Stimulated activated CD8-positive, alpha-beta memory T cell treated with anti-CD3 and anti-CD28 coated beads, Interleukin-15, amount 100 ng/mL, for 48 hours (primary cell): Measurements from ENCODE around the gene ABCG1.

Experiments
- DNase-seq, 2 donors: peaks; one replicate each; pipeline ENCODE4 v3.0.0-alpha.2; 2020; ENCODE audit warnings: low read depth in 2 of 2

Gene ABCG1

DNA sequence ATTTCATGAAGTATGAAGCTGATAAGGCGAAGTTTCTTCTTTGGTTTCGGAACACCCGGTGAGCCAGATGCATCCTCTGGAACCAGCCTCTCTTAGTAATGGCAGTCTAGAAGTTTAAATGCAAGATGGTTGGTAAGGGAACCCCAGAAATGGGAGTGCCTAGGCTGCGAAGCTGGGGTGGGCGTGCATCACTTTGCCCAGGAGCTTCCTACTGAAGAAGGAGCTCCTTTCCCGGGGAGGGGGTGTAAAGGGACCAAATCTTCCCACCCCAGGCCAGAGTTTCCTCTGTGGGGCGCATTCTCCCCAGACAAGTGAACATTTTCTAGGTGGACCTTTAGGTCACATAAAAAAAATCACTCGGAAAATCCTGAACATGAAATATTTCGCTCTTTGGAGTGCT is 127.5 kb downstream of the ABCG1 start:
- no peak for DNase-seq
